Measurements from ENCODE around the gene ACTL7A.

ACTL7A gene

DNA sequence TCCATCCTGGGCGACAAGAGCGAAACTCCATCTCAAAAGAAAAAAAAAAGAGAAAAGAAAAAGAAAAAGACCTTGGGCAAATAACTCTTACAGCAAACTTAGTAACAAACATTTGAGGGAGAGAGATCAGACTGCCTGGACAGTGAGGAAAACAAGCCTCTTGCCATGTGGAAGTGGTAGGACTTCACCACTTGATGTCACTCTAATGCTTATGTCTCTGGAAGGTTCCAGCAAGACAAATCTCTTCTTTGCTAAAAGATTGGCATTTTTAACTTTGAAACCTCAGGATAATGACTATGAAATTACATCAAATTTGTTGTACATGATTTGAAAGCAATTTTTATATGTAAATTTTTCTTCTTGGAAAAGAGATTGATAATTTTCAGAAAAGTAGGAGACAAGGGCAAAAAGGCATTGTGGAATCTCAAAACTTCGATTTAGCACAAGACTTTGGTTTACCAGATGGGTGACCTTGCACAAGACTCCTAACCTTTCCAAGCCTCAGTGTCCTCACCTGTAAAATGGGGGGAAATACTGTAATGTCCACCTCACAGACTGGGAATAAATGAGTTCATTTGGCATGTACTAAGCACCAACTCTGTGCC, 11.7 kb upstream of the ACTL7A start:
- DNase-seq: no peak

- no peak for DNase-seq
Observed at GRCh38 chr9:108851138-108851537, 10.9 kb upstream of the ACTL7A start.

- DNase-seq: no peak
Observed at GRCh38 chr9:108852079-108852478, 10.0 kb upstream of the ACTL7A start.

- DNase-seq: no peak
Observed at GRCh38 chr9:108854094-108854493, 8.0 kb upstream of the ACTL7A start.

- no peak for DNase-seq
Observed at GRCh38 chr9:108854641-108855528, 7.2 kb upstream of the ACTL7A start.

GRCh38 chr9:108855529-108855886, 6.6 kb upstream of the ACTL7A start:
- DNase-seq: no peak

- no peak for DNase-seq
Observed at GRCh38 chr9:108855888-108856287, 6.2 kb upstream of the ACTL7A start, which contains the start of gene ACTL7B. Gene ACTL7B (minus strand): TSS chr9:108855986. CDS start chr9:108855930, 56 bp downstream.

DNA sequence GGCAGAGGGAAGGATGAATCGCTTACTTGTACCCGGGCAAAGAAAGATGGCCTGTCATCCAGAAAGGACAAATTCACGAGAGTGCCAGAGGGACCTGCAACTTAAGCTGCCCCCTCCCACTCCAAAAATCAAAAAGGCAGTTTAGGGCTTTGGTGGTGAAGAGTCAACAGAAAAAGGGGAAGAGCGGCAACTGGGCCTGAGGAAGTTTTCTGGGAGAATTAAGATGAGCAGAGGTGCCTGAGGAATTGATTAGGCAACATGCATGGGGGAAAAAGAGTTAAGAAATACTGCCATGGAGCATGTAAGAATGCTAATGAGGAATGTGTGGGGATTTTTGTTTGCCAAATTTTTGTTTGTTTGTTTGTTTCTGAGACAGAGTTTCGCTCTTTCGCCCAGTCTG, 4.5 kb upstream of the ACTL7A start:
- no peak for DNase-seq

- no peak for DNase-seq
Observed at GRCh38 chr9:108859459-108860114, 2.5 kb upstream of the ACTL7A start.

GRCh38 chr9:108860354-108860753, 1.7 kb upstream of the ACTL7A start:
- DNase-seq: no peak

DNA sequence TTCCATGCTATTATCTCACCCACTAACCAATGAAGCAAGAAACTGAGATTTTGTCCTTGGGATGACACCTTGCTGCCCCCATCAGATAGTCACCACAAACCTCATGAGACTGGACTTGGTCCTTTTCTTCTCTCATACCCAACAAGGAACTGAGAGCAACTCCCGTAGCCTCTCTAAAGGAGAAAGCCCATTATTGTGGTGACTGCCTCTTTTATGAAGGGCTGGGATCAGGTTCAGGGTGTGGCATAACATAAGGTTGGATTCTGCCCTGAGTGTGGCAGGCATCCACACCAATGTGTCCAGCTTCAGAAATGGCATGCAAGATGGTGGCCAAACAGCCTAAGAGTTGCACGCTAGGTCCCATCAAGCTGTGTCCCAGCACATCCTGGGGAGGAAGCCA, 1.3 kb upstream of the ACTL7A start:
- DNase-seq: no peak

GRCh38 chr9:108861464-108861863, 602 bp upstream of the ACTL7A start:
- no peak for DNase-seq

- no peak for DNase-seq
Observed at GRCh38 chr9:108863891-108864290, 1.8 kb downstream of the ACTL7A start.

GRCh38 chr9:108864446-108864845, 2.4 kb downstream of the ACTL7A start:
- DNase-seq: no peak

DNA sequence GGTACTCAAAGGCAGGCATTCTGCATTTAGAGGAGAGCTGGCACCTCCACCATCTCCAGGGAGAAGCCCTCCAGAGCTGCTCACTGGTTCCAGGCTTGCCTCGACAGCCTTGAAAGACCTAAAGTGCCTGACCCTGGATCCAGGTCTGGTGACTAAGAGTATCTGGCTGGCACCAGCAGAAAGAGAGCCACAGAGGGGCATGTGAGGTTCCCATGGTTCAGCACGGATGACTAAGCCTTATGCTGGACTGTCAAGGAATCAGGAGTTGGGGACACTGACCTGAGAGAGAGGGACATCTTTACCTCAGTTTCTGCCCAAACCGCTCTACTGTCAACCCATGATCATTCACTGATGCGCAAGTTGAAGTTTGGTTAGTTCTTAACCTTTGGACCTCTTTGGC, 3.0 kb downstream of the ACTL7A start:
- DNase-seq: no peak

DNA sequence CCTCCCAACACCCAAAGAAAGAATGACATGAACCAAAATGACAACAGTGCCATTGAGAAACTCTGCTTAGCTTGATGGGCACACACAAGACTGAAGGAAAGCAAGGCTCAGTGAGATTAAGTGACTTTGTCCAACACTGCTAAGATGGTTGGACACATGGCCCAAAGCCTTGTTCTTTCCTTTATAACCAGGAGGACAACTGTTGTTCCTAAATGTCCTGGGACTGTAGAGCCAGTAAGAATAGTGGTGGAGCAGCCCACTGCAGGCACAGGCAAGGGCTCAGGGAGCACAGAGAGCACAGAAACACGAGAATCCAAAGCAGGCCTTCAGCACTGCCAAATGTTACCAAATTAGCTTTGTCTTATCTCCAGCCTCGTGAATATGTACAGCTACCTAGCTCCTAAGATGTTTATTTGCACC, 3.9 kb downstream of the ACTL7A start:
- DNase-seq: no peak

GRCh38 chr9:108867116-108867515, 5.0 kb downstream of the ACTL7A start:
- DNase-seq: no peak

- DNase-seq: no peak
Observed at GRCh38 chr9:108867829-108868228, 5.8 kb downstream of the ACTL7A start.

DNA sequence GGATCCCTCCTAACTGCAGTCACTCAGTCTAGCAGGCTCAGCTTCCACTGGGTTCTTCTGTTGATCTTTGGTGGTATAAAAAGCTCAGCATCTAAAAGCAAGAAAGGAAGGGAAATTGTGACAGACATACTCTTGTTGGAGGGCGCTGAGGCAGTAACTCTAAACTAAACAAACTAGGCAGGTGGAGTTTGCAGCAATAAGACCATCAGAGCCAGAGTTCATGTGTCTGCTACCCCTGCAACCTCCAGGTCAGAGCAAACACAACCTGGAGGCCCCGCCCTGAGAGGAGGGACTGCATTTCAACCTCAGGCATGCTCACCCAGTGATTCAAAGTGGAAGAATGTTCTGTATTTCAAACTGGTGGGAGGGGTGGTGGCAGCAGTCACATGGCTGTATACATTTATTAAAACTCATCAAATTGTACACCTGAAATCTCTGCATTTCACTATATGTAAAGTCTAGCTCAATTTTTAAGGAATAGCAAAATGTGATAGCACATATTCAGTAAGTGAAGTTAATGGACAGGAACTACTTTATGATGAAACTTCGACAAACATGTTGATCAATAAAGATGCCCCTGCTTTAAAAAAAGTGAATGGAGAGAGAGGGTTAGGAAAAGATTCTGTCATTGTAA, 7.1 kb downstream of the ACTL7A start:
- DNase-seq: no peak

DNA sequence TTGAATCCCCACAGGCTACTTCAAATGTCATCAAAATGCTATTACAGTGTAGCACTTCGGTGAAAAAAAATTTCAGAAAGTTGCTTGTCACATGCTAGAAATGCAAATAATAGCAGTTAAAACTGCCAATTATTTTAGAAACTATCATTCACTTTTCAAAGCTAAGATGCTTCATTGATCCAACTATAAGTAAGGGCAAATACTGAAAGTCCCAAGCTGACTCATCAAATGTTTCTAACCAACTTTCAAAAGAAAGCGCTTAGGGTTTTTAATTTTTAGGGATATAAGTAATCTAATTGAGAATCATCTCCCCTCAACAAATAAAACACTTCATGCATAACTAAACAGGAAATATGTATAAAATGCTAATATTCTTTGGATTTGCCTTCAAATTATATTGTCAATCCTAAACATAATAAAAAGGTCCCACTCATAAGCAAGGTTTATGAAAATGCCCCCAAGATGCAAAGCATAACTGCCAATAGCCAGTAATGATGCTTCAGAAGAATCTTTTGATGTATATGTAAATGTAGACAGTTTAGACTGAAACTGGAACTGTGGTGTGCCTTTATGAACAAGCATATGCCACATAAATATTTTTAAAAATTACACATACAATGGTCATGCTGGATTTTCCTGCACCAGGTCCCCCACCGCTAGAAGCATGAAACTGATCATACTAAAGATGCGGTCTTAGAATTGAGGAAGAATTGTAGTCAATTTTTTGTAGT, 12.2 kb downstream of the ACTL7A start:
- no peak for DNase-seq

DNA sequence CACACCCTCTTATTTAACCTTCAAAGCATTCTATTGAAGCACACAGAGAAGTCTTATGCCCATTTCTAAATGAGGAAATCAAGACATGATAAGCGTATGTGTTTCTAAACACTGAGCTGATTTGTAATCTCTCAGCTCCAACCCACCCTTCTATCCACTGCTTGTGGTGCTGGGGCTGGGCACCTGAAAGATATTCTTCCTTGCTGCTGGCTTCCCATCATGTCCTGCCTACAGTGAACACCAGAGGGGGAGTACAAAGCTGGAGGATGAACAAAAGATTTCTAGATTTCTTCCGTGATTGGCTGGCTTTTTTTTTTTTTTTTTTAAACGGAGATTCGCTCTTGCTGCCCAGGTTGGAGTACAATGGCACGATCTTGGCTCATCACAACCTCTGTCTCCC, 14.4 kb downstream of the ACTL7A start:
- no peak for DNase-seq

DNA sequence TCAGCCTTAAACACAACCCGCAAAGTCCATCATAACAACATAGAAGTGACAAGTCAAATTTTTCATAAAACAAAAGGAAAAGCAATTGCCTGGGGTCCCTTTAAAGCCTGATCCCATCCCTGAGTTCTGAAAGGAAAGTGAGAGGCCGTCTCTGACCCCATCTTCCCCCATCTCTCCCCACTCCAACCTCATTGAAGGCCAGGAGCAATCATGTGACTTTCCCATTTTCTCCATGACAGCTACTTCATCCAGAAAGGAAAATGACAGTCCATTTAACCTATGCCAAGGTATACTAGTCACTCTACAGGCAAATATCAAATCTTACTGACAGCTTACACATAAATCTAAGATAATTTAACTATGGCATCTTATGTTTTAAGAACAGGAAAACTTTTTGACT, 15.5 kb downstream of the ACTL7A start:
- DNase-seq: no peak
